Anterior cingulate cortex (tissue), 58 donors: ENCODE measurements around the gene GALNT17.

Source experiments
- DNase-seq, 58 donors: peaks; one replicate each; lab custom pipeline; 2025; lab: John Stamatoyannopoulos, UW

GALNT17 gene

DNA sequence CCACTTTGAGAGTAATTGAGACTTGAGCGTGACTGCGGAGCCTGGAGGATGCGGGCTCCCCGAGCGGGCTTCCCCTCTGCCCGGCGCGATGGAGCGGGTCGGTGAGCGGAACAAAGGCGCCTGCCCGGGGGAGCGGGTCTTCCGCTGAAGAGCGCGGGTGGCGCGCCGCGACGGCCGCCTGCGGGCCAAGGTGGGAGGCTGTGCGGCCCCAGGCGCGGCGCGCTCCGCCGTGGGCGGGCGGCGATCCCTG, at the start of gene GALNT17:
Gene GALNT17 (plus strand): TSS at position 18 of the 250 bp plus-strand sequence.
- peak in 2 of 58 donors; percentile 20 to 50 for DNase-seq

DNA sequence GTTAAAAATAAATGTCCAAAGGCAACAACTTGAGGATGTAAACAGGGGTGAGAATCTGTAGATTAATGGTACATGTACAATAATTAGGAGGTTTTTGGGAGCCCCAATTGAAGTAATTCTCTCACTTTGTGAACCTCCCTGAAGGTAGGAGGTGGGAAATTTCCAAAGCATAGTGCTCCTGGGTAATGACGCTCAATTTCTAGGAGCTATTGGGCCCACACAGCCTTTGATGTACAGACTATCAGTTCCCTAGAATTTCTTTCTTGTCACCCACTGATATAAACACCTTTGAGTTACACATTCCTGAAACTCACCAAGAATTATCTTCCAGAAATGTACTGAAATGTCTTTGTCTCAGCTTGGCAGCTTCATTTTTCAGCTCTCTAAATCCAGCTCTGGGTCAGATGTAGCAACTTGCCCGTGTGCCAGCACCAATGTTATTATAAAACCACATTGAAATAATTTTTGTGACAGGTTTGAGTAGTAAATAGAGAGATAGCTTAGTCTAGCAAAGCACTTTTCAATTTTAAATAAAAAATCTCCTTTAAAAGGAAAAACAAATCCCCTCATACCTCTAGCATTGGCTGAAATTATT, 36.6 kb upstream of the GALNT17 start:
- peak in 1 of 58 donors; percentile 20 for DNase-seq

DNA sequence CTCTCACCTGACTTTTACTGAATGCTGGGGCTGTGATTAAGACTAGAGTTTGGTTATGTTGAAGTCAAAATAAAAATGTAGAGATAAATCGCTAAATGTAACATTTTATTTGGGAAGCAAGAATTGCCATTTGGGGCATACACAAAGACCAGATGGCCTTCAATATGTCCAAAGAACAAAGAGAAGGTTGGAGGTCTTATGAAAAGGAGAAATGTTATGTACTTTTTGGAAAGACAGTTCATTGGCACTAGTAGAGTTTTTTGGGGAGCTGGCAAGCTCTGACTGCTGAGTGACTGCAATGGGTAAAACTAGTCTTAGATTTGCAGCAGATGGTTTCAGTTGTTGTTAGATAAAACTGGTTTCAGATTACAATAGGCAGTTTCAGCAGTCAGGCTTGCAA, 35.6 kb upstream of the GALNT17 start:
- no peak for DNase-seq

DNA sequence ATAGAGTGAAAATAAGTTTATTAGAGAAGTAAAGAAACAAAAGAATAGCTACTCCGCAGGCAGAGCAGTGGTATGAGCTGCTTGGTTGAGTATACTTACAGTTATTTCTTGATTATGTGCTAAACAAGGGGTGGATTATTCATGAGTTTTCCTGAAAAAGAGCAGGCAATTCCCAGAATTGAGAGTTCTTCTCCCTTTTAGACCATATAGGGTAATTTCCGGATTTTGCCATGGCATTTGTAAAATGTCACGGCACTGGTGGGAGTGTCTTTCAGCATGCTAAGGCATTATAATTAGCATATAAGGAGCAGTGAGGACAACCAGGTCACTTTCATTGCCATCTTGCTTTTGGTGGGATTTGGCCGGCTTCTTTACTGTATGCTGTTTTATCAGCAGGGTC, 25.7 kb upstream of the GALNT17 start:
- no peak for DNase-seq

DNA sequence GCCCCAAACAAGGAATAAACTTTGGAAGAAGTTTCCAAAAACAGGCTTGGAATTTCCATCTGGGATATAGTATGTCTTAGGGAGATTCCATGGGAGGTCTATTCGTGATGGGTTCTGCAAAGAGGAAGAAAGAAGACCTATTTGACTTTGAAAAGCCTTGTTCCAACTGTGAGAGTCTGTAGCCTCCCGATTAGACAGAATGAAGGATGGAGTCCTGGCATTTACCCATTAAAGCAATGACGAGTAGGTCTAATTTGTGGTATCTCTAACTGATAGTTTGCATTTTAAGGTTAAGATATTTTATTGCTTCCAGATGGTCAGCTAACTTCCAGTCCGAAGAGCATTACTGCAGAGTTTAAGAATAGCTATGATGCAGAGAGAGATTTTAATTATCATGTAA, 19.5 kb upstream of the GALNT17 start:
- no peak for DNase-seq

DNA sequence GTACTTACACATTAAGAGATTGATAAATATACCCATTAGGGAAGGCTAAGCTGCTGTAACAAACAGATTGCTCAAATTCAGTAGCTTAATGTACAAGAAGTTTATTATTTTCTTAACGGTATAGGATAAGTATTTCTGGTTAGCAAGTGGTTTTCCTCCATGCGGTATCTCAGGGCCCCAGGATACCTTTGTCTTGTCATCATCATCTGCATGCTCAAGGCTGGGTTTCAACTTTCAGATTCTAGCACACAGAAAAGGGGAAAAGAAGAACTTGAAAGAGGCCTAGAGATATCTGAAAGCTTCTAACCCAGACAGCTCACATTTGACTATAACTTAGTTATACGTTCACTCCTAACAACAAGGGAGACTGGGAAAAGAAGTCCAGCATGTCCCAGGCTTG, 11.8 kb upstream of the GALNT17 start:
- no peak for DNase-seq

DNA sequence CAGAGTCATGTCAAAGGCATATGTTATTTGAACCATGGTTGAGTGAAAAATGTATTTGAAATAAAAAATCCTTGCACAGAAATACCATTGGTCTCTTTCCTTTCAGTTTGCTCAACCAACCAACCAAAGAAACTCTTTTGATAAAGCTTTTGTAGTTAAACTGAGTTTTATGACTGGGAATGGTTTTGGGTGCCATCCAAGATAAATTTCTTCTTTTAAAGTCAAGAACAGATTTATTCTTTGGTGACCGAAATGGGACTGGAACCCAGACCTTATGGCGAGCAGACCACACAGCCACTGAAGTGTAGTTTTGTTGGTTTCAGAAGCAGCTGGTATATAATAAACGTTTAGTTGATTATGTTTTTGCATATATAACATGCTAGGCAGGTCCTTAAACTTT, 2.8 kb upstream of the GALNT17 start:
- no peak for DNase-seq

DNA sequence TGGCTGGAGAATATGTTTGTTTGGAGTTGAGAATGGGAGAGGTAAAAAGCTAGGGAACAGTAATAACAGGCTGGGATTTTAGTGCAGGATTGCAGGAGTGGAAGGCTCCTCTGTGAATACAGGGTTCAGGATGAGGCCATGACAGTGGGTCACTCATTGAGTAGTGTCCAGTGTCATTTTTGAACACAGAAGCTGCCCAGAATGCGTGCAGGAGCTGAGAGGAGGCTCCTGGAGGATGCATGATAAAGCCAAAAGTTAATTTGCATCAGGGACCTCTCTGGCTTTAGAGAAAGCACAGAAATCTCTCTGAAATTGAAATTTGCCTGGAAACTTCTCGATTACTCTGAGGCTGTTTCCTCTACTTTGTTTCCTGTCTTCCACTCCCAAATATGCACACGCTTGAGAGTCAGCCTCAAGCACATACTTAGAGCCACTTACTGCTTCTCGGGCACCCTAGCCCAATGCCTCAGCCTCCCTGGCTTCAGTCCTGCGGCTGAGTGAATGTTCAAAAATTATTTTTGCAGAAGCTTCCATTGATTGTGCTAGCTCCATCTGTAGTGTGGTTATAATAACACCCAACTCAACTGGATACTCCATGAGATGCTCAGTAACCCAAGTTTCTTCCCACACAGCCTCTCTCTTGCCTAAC, 1.8 kb upstream of the GALNT17 start:
- DNase-seq, result peak in 3 of 58 donors; percentile 1 to 9 (median 8)

DNA sequence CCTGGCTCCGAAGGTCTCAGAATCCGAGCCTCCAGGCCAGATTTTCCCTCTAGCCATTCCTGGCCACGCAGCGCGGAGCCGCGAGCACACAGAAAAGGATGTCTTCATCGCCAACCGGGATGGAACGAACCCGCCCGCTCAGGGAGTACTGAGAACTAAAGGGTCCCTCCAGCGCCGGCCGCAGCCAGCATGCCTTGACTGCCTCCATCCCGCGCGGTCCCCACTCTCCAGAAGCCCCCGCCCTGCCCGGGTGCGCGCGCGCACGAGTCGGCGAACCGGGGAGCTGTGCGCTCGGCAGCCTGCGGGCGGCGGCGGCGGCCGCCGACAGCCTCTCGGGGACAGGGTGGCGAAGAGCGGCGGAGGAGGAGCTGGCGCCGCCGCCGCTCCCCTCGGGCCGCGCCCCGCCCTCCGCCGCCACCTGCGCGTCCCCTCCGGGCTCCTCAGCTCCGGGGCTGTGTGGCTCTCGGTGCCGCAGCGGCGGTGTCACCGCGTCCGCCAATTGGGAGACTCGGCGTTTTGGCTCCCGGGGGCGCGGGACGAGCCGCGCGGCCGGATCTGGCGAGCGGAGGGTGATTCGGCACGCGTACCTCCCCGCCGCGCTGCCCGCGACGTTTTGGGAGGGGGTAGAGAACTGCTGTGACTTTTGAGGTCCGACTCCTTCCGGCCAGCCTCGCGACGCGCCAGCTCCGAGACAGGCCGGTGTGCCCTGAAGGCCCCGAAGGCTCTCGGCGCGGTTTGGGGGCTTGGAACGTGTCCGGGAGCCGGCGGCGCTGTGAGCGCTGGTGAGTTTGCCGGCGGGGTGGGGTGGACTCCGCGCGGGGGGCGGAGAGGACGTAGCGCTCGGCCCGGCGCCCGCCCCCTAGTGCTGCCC, 453 bp upstream of the GALNT17 start:
- DNase-seq, result peak in 54 of 58 donors; percentile 4 to 81 (median 45)

DNA sequence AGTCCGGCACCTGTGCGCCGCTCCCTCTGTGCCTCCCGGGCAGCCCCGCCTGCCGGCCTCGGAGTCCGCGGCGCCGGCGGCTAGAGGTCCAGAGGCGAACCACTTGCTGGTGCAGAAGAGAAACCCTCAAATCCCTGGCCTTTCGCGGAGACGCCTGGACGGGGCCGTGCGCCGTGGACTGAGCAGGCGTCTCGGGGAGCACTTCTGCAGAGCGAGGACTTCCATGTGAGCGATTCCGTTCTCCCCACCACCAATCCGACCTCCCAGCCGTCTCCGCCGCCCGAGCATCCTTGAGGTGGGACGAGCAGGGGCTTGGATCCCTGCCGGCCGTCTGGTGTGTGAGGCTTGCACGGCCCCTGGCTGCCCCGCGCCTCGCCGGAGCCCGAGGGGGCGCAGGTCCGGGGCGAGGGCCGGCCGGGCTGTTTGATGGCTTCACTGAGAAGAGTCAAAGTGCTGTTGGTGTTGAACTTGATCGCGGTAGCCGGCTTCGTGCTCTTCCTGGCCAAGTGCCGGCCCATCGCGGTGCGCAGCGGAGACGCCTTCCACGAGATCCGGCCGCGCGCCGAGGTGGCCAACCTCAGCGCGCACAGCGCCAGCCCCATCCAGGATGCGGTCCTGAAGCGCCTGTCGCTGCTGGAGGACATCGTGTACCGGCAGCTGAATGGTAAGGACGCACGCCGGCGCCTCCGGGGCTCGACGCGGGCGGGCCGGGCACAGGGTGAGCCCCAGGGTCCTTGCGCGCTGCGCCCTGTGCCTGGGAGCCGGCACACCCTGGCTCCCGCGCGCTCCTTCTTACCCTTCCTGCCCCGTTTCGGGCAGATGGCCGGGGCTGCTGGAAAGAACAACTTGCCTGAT, 660 bp downstream of the GALNT17 start:
- peak in 3 of 58 donors; percentile 11 to 44 (median 13) for DNase-seq

DNA sequence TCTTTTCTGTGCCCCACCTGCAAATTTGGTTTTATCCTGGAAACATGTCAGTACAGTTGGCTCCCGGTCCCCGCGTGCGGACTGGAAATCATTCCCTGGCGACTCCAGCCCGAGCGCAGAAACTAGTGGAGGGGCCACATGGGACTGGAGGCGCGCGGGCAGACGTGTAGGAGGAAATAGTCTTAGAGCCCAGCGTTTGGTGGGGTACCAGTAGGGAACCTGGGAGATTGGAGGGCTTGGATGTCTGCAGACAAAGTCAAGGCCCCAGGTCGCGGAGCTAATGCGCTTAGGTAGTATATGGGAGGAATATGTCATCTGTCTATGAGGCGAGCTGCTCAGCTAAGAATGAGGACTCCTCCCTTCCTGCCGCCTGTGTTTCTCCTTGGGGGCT, 1.3 kb downstream of the GALNT17 start:
- peak in 2 of 58 donors; percentile 1 to 21 for DNase-seq

DNA sequence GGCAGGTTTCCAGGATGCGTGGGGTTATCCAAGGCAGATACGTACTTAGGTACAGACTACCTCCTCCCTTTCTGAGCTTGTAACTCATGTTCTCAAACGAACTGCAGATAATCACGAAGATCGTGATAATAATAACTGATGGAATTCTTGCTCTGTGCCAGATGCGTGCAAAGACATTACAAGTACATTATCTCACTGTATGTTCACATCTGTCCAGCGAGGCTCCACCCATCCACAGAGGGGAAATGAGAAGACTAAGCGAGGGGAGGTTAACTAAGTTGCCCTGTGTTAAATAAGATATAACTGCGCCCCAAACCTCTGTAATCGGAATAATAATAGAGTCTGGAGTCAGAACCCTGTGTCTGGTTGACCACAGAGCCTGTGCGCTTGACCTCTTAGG, 1.9 kb downstream of the GALNT17 start:
- no peak for DNase-seq

DNA sequence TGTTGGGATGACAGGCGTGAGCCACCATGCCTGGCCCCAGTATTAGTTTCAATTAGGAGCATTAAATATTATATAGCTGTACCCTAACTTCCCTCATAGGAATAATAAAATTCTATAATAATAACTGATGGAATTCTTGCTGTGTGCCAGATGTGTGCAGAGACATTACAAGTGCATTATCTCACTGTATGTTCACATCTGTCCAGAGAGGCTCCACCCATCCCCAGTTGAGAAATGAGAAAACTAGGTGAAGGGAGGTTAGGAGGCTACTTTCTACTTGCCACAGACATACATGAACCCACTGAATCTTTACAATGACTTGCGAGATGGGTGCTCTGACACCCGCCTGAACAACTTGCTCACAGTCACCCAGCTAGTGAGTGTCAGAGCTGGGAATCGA, 3.2 kb downstream of the GALNT17 start:
- DNase-seq, result no peak

DNA sequence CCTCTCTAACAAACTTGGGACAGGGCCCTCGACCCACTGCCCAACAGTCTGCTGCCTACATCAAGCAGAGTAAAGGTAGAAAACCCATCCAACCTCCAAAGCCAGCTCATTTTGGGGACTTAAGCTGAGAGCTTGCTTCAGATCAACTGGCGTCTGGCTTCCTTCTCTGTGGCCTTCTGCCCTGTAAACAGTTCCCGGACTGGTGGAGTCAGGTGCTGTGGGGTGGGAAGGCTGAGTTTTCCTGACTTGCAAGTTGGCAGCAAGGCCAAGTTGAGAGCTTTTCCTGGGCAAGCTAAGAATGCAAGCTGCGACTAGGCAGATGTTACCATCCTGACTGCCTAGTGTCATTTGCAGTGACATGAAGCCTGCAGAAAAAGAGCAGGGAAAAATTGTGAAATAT, 3.7 kb downstream of the GALNT17 start:
- DNase-seq, result no peak

DNA sequence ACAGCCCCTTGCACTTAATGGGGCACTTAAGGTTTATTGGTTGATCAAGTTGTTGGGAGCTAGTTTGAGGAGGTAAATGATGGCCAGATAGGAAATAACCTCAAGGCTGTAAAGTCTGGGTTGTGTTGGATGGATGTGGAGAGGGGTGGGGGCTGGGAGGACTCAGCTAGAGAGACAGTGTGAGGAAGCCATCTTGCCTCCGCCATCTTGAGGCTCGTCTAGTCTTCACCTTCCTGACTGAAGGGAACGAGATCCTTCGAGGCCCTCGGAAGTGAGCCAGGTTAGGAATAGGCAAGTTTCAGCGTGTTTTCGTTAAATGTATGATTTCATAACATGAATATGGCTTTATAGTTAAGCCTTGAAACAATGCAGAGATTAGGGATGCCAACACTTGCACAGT, 5.5 kb downstream of the GALNT17 start:
- DNase-seq, result no peak

DNA sequence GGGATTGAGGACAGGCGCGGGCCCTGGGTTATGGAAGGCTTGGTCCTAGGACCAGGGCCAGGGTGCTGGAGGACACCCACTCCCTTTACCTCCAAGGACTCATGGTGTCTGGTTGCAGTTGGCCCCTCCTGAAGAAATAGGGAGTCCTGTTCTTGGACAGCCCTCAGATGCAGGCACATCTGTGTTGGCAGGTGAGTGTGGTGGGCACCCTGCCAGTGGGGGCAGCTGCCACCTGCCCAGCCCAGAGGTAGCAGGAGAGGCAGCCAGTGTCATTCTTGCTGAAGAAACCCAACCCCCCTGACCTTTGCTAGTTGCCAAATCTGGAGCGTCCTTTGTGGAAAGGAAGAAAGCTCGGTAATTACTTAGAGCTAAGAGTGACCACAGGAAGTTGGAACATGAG, 8.3 kb downstream of the GALNT17 start:
- no peak for DNase-seq

DNA sequence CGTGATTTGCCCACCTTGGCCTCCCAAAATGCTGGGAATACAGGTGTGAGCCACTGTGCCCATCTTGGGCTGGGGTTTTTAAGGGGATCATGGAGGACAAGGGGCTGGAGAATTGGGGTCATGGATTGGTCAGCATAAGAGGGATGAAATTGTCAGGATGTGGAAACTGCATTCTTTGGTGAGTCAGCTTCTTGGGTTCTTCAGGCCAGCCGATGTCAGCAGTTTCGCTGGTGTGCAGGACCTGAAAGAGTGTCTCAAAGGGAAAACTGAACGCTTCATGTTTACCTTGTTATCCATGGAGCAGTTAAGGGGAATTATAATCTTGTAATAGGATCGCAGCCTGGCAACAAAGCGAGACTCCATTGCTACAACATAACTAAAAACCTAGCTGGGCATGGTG, 13.0 kb downstream of the GALNT17 start:
- DNase-seq, result no peak

DNA sequence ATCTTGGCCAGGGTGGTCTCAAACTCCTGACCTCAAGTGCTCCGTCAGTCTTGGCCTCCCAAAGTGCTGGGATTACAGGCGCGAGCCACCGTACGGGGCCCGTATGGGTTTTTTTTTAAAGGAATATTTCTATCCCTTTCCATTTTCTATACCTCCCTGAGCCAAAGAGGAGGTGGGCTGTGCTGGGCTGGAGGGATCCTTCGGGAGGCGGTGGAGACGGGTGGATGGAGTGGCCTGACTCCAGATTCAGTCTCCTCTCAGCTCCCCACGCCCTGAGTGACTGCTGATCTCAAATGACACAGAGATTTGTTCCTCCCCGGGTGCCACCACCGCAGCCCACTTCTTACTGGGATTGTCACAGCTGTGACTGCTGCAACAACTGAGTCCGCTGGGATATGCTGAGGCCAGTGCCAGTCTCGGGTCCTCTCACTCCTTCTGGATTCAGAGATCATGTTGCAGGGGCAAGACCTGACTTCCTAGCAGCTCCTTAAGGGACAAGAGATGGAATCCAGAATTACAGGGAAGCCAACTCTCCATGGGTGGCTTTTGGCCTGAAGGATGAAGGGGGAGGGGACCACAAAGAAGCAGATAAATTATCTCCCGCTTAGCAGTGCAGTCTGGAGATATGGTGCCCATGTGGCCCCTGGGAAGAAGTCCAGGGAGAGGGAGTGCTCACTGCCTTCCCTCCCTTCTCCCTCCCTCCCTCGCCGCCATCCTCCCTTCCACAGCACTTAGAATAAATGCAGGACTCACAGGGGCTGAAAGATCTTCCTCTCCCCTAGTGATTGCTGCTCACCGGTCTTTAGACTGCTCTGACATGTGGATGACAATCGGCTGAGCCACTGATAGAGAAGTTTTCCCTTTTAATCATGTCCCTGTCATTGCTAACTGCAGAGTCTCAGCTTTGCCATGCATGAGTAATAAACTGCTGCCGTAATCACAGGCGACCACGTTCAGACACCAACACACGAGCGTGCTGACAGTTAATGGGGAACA, 14.3 kb downstream of the GALNT17 start:
- DNase-seq, result peak in 1 of 58 donors; percentile 6

DNA sequence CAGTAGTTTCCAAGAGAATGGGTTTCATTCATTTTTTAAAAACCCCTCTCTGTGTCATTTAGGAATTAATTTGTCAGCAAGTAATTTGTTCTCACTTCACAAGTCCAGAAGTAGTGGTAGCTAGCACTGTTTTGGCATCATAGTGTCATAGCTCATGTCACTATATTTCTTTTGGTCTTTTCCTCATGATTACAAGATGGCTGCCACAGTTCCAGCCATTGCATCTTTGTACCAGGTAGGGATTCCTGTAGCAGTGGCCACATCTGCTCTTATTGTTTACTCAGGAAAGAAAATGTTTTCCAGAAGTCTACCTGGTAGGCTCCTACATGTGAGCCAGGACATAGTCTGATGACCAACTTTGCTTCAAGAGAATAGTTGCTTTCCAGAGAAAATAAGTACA, 16.2 kb downstream of the GALNT17 start:
- DNase-seq, result no peak

DNA sequence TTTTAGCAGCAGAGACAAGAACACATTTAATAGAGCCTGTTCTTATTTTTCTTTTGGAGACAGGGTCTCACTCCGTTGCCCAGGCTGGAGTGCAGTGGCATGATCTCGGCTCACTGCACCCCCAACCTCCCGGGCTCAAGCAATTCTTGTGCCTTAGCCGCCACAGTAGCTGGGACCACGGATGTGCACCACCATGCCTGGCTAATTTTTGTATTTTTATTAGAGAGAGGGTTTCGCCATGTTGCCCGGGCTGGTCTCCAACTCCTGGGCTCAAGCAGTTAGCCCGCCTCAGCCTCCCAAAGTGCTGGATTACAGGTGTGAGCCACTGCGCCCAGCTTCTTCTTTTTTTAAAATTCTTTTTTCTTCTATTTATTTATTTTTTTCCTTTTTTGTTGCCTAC, 23.3 kb downstream of the GALNT17 start:
- no peak for DNase-seq
